Upper lobe of left lung (tissue), 4 donors: ENCODE measurements around the gene OTUD1.

Experiments used
- CTCF ChIP-seq, 6 experiments: fragments of 450-650 bp in 4 of 6; fragments of 200-600 bp in 2 of 6; sonication (generic) in 2 of 6; IDR thresholded peaks; one replicate each; pipeline ENCODE4 v1.5.1; 2016 to 2019; ENCODE audit warnings: antibody characterized with exemption in 6 of 6
- EP300 ChIP-seq, 4 donors: sonication (generic); formaldehyde crosslinking; IDR thresholded peaks; one replicate each; pipeline ENCODE4 v1.5.1; 2017; ENCODE audit warnings: antibody characterized with exemption in 4 of 4, control low read depth in 2 of 4
- POLR2AphosphoS5 ChIP-seq, 2 donors: sonication (generic); formaldehyde crosslinking; IDR thresholded peaks; one replicate each; pipeline ENCODE4 v1.5.1; 2017; ENCODE audit warnings: antibody characterized with exemption in 2 of 2

- TF ChIP-seq CTCF (IDR thresholded peaks at IDR 0.05): no peak
- TF ChIP-seq POLR2AphosphoS5 (IDR thresholded peaks at IDR 0.05): no peak
- no peak for TF ChIP-seq EP300 (IDR thresholded peaks at IDR 0.05)
These were observed 42.2 kb upstream of the OTUD1 start for GRCh38 chr10:23396695-23397094.
